ENCODE measurements around the gene DCLK2. TPM values are rescaled to one million over a fixed set of nuclear protein-coding genes. Genes with fewer than 3 reads are reported as not detected.

The DCLK2 gene
- total RNA-seq, 1 donor from 2014 or later: 7.3 TPM

DNA sequence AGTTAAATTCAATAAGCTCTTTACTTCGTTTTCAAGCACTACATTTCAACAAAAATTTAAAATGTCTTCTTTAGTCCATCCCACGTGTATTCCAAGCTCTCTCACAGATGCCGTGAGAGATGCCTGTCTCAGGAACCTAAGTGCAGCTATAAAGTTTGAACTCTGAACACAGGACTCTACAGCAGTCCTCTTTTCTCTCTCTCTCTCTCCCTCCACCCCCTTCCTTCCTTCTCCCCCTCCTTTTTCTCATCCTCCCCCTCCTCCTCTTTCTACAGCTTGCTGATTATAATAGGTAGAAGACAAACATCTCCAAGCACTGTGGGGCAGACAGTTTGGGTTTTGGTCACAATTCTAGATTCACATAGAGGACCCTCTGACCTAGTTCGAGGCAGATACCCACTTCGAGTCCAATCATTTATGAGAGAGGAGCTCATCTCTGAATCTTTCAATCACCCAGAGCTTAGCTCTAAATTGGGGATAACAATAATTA, 31.5 kb upstream of the DCLK2 start:
- Histone ChIP-seq H3K4me1 (ENCODE audit: control insufficient read depth in 3 of 3, insufficient read depth in 3 of 3, low read length in 3 of 3) (no peaks in the 10 kb centered on the region), H3K9ac (ENCODE audit: low read depth in 1 of 3, low read length in 3 of 3) (no peak overlapping the region), H3K27ac (ENCODE audit: low read depth, low read length) (no peak overlapping the region), H3K36me3 (ENCODE audit: control insufficient read depth in 3 of 3, insufficient read depth in 3 of 3, low read length in 3 of 3) (no peaks in the 10 kb centered on the region), H3K9me3 (ENCODE audit: control insufficient read depth in 3 of 3, low read length in 3 of 3) (no peaks in the 10 kb centered on the region), H3K27me3 (ENCODE audit: control insufficient read depth in 3 of 3, insufficient read depth in 3 of 3, low read length in 3 of 3) (no peaks in the 10 kb centered on the region), H3K4me3 (ENCODE audit: low read length in 3 of 3) (no peak overlapping the region)

DNA sequence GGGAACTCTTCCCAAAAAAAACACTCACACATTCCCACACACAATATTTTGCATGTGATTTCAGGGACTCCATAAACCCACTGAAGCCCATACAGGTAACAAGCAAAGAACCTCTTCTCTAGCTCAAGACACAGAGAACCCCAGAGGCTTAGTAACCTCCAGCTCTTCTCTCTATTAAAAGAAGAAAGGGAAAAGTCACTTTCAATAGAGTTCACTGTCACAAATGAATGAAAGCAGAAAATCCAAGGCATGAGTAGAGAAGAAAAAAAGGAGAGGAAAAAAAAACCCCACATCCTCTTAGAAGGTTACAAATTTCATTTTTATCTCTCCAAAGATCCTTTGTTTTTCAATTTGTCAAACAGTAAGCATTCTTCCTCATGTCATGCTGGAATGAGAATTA, 30.7 kb upstream of the DCLK2 start:
- Histone ChIP-seq H3K9ac (ENCODE audit: low read depth in 1 of 3, low read length in 3 of 3) (no peak overlapping the region), H3K4me1 (ENCODE audit: control insufficient read depth in 3 of 3, insufficient read depth in 3 of 3, low read length in 3 of 3) (no peaks in the 10 kb centered on the region), H3K36me3 (ENCODE audit: control insufficient read depth in 3 of 3, insufficient read depth in 3 of 3, low read length in 3 of 3) (no peaks in the 10 kb centered on the region), H3K27ac (ENCODE audit: low read depth, low read length) (no peak overlapping the region), H3K4me3 (ENCODE audit: low read length in 3 of 3) (no peak overlapping the region), H3K27me3 (ENCODE audit: control insufficient read depth in 3 of 3, insufficient read depth in 3 of 3, low read length in 3 of 3) (no peaks in the 10 kb centered on the region), H3K9me3 (ENCODE audit: control insufficient read depth in 3 of 3, low read length in 3 of 3) (no peaks in the 10 kb centered on the region)

DNA sequence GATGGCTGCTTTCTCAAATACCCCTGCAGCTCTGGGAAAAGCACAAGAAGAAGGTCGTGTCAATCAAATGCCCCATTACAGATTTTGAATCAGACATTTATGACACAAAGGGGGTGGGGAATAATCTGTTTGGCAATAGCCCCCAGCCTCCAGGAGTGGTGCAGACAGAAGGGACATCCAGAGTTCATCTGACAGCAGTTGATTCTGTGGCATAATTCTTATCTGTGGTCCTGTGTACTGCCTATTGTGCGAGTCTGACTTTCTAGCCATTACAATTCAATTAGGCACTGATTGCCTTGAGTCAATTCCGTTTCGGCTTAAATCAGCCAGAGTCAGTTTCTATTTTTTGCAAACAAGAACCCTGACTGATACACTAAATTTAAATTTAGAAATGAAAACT, 28.6 kb upstream of the DCLK2 start:
- Histone ChIP-seq H3K9me3 (ENCODE audit: control insufficient read depth in 3 of 3, low read length in 3 of 3) (no peaks in the 10 kb centered on the region), H3K36me3 (ENCODE audit: control insufficient read depth in 3 of 3, insufficient read depth in 3 of 3, low read length in 3 of 3) (no peaks in the 10 kb centered on the region), H3K4me3 (ENCODE audit: low read length in 3 of 3) (no peak overlapping the region), H3K27me3 (ENCODE audit: control insufficient read depth in 3 of 3, insufficient read depth in 3 of 3, low read length in 3 of 3) (no peaks in the 10 kb centered on the region), H3K27ac (ENCODE audit: low read depth, low read length) (no peak overlapping the region), H3K4me1 (ENCODE audit: control insufficient read depth in 3 of 3, insufficient read depth in 3 of 3, low read length in 3 of 3) (no peaks in the 10 kb centered on the region), H3K9ac (ENCODE audit: low read depth in 1 of 3, low read length in 3 of 3) (no peak overlapping the region)

DNA sequence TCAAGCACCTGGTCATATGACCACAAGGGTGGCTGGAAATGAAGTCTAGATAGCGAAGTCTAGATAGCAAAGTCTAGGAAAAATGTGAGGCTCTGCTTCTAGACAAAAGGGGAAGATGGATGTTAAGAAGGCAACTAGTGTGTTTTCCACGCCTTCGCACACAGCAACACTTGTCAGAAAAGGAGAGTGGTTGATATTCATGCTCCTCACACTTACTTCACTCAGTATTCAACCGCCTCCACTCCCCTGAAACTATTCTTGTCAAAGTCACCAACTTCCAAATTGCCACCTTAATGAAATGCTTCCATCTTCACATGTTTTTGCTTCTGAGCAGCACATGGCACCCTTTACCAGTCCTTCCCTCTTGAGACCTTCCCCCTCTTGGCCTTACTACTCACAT, 27.7 kb upstream of the DCLK2 start:
- no peak overlapping the region for H3K27ac ChIP-seq (ENCODE audit: low read depth, low read length)

DNA sequence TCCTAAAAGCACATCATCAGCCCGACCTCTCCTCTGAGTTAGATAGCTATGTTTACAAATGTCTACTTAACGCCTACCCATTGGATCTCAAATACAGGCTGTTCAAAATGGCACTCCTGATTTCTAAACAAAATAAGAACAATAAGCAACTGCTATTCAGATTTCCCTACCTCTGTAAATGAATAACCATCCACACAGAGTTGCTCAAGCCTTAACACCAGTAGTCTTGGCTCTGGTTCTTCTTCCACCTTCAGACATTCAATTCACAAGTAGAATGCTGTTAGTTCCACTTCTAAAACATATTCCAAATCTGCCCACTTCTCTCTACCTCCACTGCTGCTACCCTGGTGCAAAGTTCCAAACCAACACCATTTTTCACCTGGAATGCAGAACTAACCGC, 27.1 kb upstream of the DCLK2 start:
- Histone ChIP-seq H3K9ac (ENCODE audit: low read depth in 1 of 3, low read length in 3 of 3) (no peak overlapping the region), H3K4me1 (ENCODE audit: control insufficient read depth in 3 of 3, insufficient read depth in 3 of 3, low read length in 3 of 3) (no peaks in the 10 kb centered on the region), H3K4me3 (ENCODE audit: low read length in 3 of 3) (no peak overlapping the region), H3K27ac (ENCODE audit: low read depth, low read length) (no peak overlapping the region), H3K9me3 (ENCODE audit: control insufficient read depth in 3 of 3, low read length in 3 of 3) (peaks cover 0 to 2% (median 0%) of the 10 kb centered on the region in 3 donors), H3K36me3 (ENCODE audit: control insufficient read depth in 3 of 3, insufficient read depth in 3 of 3, low read length in 3 of 3) (no peaks in the 10 kb centered on the region), H3K27me3 (ENCODE audit: control insufficient read depth in 3 of 3, insufficient read depth in 3 of 3, low read length in 3 of 3) (no peaks in the 10 kb centered on the region)

More for the DNA sequence above, 27.7 kb upstream of the DCLK2 start:
- Histone ChIP-seq H3K9ac (ENCODE audit: low read depth in 1 of 3, low read length in 3 of 3) (no peak overlapping the region), H3K9me3 (ENCODE audit: control insufficient read depth in 3 of 3, low read length in 3 of 3) (peaks cover 0 to 1% (median 0%) of the 10 kb centered on the region in 3 donors), H3K27me3 (ENCODE audit: control insufficient read depth in 3 of 3, insufficient read depth in 3 of 3, low read length in 3 of 3) (no peaks in the 10 kb centered on the region), H3K4me1 (ENCODE audit: control insufficient read depth in 3 of 3, insufficient read depth in 3 of 3, low read length in 3 of 3) (no peaks in the 10 kb centered on the region), H3K4me3 (ENCODE audit: low read length in 3 of 3) (no peak overlapping the region), H3K36me3 (ENCODE audit: control insufficient read depth in 3 of 3, insufficient read depth in 3 of 3, low read length in 3 of 3) (no peaks in the 10 kb centered on the region)

DNA sequence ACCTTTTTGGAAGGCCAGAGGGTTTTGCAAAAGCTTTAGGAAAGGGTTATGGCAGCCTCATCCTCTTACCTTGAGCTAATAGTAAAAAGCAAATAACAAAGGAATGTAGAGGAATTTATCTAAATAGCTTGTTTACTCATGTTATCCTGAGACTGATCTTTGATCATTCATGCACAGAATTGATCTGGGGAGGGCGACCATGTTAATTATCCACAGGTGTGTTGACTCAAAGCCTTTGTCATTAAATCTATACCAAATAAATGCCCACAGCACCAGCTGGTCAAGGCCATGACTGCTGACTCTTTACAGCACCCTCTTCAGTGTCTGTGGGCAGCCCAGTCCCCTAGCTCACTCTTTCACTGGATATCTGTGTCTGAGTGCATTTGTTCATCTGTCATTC, 22.8 kb upstream of the DCLK2 start:
- Histone ChIP-seq H3K27ac (ENCODE audit: low read depth, low read length) (no peak overlapping the region), H3K27me3 (ENCODE audit: control insufficient read depth in 3 of 3, insufficient read depth in 3 of 3, low read length in 3 of 3) (peaks cover 0 to 2% (median 0%) of the 10 kb centered on the region in 3 donors), H3K9ac (ENCODE audit: low read depth in 1 of 3, low read length in 3 of 3) (no peak overlapping the region), H3K4me1 (ENCODE audit: control insufficient read depth in 3 of 3, insufficient read depth in 3 of 3, low read length in 3 of 3) (no peaks in the 10 kb centered on the region), H3K4me3 (ENCODE audit: low read length in 3 of 3) (no peak overlapping the region), H3K36me3 (ENCODE audit: control insufficient read depth in 3 of 3, insufficient read depth in 3 of 3, low read length in 3 of 3) (no peaks in the 10 kb centered on the region), H3K9me3 (ENCODE audit: control insufficient read depth in 3 of 3, low read length in 3 of 3) (peaks cover 0 to 2% (median 0%) of the 10 kb centered on the region in 3 donors)

DNA sequence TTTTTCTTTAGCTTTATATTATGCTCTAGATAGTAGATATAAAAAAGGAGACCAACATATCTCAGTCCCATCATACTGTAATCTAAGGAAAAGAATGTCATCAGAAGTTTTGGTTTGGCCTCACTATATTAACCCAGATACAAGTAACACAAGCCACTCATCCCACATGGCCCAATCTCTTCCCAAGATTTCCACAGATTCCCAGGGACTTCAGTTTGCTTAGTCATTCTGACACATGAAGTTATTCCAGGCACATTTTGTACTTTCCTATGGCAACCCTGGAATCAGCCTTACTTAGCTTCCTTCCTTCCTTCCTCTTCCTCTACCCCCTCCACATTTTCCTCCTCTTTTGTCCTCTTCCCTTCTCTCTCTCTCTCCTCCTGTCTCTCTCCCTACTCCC, 21.7 kb upstream of the DCLK2 start:
- H3K9ac ChIP-seq (ENCODE audit: low read depth in 1 of 3, low read length in 3 of 3): no peak overlapping the region
- no peaks in the 10 kb centered on the region for H3K4me1 ChIP-seq (ENCODE audit: control insufficient read depth in 3 of 3, insufficient read depth in 3 of 3, low read length in 3 of 3)
- no peaks in the 10 kb centered on the region for H3K36me3 ChIP-seq (ENCODE audit: control insufficient read depth in 3 of 3, insufficient read depth in 3 of 3, low read length in 3 of 3)
- H3K27ac ChIP-seq (ENCODE audit: low read depth, low read length): no peak overlapping the region
- no peak overlapping the region for H3K4me3 ChIP-seq (ENCODE audit: low read length in 3 of 3)
- peaks cover 0 to 2% (median 0%) of the 10 kb centered on the region in 3 donors for H3K9me3 ChIP-seq (ENCODE audit: control insufficient read depth in 3 of 3, low read length in 3 of 3)
- H3K27me3 ChIP-seq (ENCODE audit: control insufficient read depth in 3 of 3, insufficient read depth in 3 of 3, low read length in 3 of 3): peaks cover 0 to 2% (median 0%) of the 10 kb centered on the region in 3 donors

DNA sequence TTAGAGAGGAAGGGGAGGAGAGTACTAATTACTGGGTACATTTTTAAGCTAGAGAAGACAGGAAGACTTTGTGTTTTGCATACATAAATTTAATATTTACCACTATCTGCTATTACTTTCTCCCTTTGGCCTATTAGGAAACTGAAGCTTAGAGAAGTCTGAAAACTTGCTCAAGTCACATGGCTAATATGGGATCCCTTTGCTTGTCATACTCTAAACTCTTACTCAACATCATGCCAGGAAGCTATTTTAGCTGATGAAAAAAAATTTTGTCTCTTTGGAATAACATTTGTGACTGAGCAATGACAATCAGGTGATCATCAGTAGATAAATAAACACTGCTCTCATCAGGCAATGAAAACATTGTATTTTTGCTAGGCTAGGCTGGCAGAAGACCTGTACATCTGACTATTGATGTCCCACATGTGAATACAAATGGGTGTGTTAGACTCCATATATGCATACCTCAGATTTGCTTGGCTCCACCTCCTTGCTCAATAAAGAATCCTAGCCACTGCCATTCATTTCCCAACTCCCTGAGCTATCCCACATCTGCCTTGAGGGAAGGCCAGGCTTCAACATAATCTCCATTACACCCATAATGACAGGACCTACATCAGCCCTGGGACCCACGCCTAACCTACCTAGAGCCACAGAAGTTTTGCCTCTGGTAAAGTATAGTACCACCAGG, 17.0 kb upstream of the DCLK2 start:
- H3K9me3 ChIP-seq (ENCODE audit: control insufficient read depth in 3 of 3, low read length in 3 of 3): no peaks in the 10 kb centered on the region
- no peak overlapping the region for H3K9ac ChIP-seq (ENCODE audit: low read depth in 1 of 3, low read length in 3 of 3)
- H3K36me3 ChIP-seq (ENCODE audit: control insufficient read depth in 3 of 3, insufficient read depth in 3 of 3, low read length in 3 of 3): no peaks in the 10 kb centered on the region
- peaks cover 0 to 2% (median 0%) of the 10 kb centered on the region in 3 donors for H3K27me3 ChIP-seq (ENCODE audit: control insufficient read depth in 3 of 3, insufficient read depth in 3 of 3, low read length in 3 of 3)
- H3K4me3 ChIP-seq (ENCODE audit: low read length in 3 of 3): no peak overlapping the region
- no peak overlapping the region for H3K27ac ChIP-seq (ENCODE audit: low read depth, low read length)
- H3K4me1 ChIP-seq (ENCODE audit: control insufficient read depth in 3 of 3, insufficient read depth in 3 of 3, low read length in 3 of 3): peaks cover 0 to 2% (median 0%) of the 10 kb centered on the region in 3 donors

DNA sequence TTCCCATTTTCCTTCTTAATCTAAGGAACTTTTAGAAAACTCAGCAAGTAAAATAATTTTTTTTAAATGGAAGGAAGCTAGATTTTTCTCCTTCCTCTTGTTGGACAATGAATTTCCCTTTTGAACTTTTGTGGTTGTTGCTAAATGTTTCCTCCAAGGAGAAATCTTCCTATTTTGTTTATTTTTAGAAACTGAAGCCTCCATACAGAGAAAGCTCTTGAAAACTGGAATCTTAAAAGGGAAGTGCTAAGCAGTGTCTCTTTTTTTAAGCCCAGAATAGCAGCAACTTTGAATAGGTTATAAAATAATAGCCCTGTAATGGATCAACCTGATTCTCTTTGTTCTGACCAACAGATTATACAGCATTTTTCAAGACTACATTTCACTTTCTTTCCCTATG, 15.1 kb upstream of the DCLK2 start:
- Histone ChIP-seq H3K27me3 (ENCODE audit: control insufficient read depth in 3 of 3, insufficient read depth in 3 of 3, low read length in 3 of 3) (peaks cover 0 to 2% (median 0%) of the 10 kb centered on the region in 3 donors), H3K9ac (ENCODE audit: low read depth in 1 of 3, low read length in 3 of 3) (no peak overlapping the region), H3K4me3 (ENCODE audit: low read length in 3 of 3) (no peak overlapping the region), H3K36me3 (ENCODE audit: control insufficient read depth in 3 of 3, insufficient read depth in 3 of 3, low read length in 3 of 3) (no peaks in the 10 kb centered on the region), H3K27ac (ENCODE audit: low read depth, low read length) (no peak overlapping the region), H3K9me3 (ENCODE audit: control insufficient read depth in 3 of 3, low read length in 3 of 3) (no peaks in the 10 kb centered on the region), H3K4me1 (ENCODE audit: control insufficient read depth in 3 of 3, insufficient read depth in 3 of 3, low read length in 3 of 3) (peaks cover 0 to 2% (median 0%) of the 10 kb centered on the region in 3 donors)

DNA sequence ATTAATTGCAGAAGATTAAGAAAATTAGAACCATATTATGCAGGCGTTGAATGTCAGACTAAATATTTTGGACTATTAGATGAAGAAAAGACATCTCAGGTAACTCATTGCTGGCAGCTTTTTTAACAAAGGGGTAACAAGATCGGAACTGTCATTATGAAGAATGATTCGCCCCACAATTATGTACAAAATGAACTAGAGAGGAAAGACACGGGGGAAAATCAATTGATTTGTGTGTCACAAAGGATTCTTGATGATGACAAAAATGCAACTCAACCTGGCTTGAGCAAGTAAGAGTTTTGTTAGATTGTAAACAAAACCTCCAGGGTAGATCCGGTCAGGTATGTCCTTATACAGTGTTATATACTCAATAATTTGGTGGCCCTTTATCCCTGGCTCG, 12.5 kb upstream of the DCLK2 start:
- Histone ChIP-seq H3K27ac (ENCODE audit: low read depth, low read length) (no peak overlapping the region), H3K27me3 (ENCODE audit: control insufficient read depth in 3 of 3, insufficient read depth in 3 of 3, low read length in 3 of 3) (no peaks in the 10 kb centered on the region), H3K4me1 (ENCODE audit: control insufficient read depth in 3 of 3, insufficient read depth in 3 of 3, low read length in 3 of 3) (peaks cover 0 to 2% (median 0%) of the 10 kb centered on the region in 3 donors), H3K9me3 (ENCODE audit: control insufficient read depth in 3 of 3, low read length in 3 of 3) (no peaks in the 10 kb centered on the region), H3K36me3 (ENCODE audit: control insufficient read depth in 3 of 3, insufficient read depth in 3 of 3, low read length in 3 of 3) (no peaks in the 10 kb centered on the region), H3K9ac (ENCODE audit: low read depth in 1 of 3, low read length in 3 of 3) (no peak overlapping the region), H3K4me3 (ENCODE audit: low read length in 3 of 3) (no peak overlapping the region)
